Panc1 (cell line): ENCODE data around the gene CD46.

ENCODE experiments used
- CTCF ChIP-seq: fragments of 450-650 bp; IDR thresholded peaks from 2 replicates; pipeline ENCODE4 v1.5.1; 2017; ENCODE audit warnings: mild to moderate bottlenecking
- POLR2AphosphoS5 ChIP-seq: IDR thresholded peaks from 2 replicates; pipeline ENCODE4 v1.6.1; 2012; ENCODE audit warnings: mild to moderate bottlenecking, low read depth, low read length, moderate library complexity
- REST ChIP-seq, 2 experiments: IDR thresholded peaks; 2 replicates each; pipeline ENCODE4 v1.6.1; 2011 to 2012; ENCODE audit warnings: low read depth in 2 of 2, control low read depth in 1 of 2, low read length in 1 of 2, mild to moderate bottlenecking in 1 of 2, moderate library complexity in 1 of 2; ENCODE audit not compliant: insufficient read depth in 1 of 2
- SIN3A ChIP-seq: IDR thresholded peaks from 2 replicates; pipeline ENCODE4 v1.6.1; 2012; ENCODE audit warnings: low read depth, mild to moderate bottlenecking, low read length, moderate library complexity, borderline replicate concordance; ENCODE audit not compliant: insufficient read depth

- no peak for TF ChIP-seq POLR2AphosphoS5
- no peak for TF ChIP-seq CTCF
- no peak for TF ChIP-seq REST (IDR thresholded peaks at IDR 0.05; ENCODE audit: insufficient read depth in 1 of 2, low read depth in 2 of 2, low read length in 1 of 2)
- no peak for TF ChIP-seq SIN3A
Measured at GRCh38 chr1:207703712-207704111, 48.1 kb upstream of the CD46 start.
